Liver (tissue), 9 donors: Measurements from ENCODE around the gene ARHGEF19. TPM values are rescaled to one million over a fixed set of nuclear protein-coding genes. Genes with fewer than 3 reads are reported as not detected.

Experiments used
- DNase-seq: peaks from one replicate; pipeline ENCODE4 v3.0.0-alpha.2; 2017; ENCODE audit warnings: low spot score
- H3K27ac ChIP-seq, 2 donors: one replicate each; pipeline ENCODE4 v1.7.0; 2013; ENCODE audit warnings: inconsistent platforms in 2 of 2, low read length in 2 of 2, control low read depth in 1 of 2, low read depth in 1 of 2, mild to moderate bottlenecking in 1 of 2
- H3K27me3 ChIP-seq, 4 donors: one replicate each; pipeline versions ENCODE4 v1.6.1 to v1.7.0; 2013; ENCODE audit warnings: low read length in 3 of 4, inconsistent platforms in 1 of 4, mild to moderate bottlenecking in 1 of 4, moderate library complexity in 1 of 4; ENCODE audit not compliant: control insufficient read depth in 4 of 4, insufficient read depth in 4 of 4
- H3K36me3 ChIP-seq, 4 donors: one replicate each; pipeline versions ENCODE4 v1.6.1 to v1.7.0; 2013; ENCODE audit warnings: low read length in 3 of 4, mild to moderate bottlenecking in 3 of 4, low read depth in 1 of 4, moderate library complexity in 1 of 4; ENCODE audit not compliant: control insufficient read depth in 4 of 4, insufficient read depth in 3 of 4
- H3K4me1 ChIP-seq, 4 donors: one replicate each; pipeline versions ENCODE4 v1.6.1 to v1.7.0; 2013; ENCODE audit warnings: low read length in 3 of 4, mild to moderate bottlenecking in 3 of 4, moderate library complexity in 1 of 4; ENCODE audit not compliant: control insufficient read depth in 4 of 4, insufficient read depth in 4 of 4
- H3K4me3 ChIP-seq, 3 donors: one replicate each; pipeline versions ENCODE4 v1.6.1 to v1.7.0; 2013; ENCODE audit warnings: low read length in 3 of 3, control low read depth in 1 of 3, low read depth in 1 of 3, mild to moderate bottlenecking in 1 of 3
- H3K9ac ChIP-seq, 2 donors: one replicate each; pipeline ENCODE4 v1.7.0; 2013; ENCODE audit warnings: low read length in 2 of 2, mild to moderate bottlenecking in 2 of 2, moderate library complexity in 2 of 2, control low read depth in 1 of 2, low read depth in 1 of 2
- H3K9me3 ChIP-seq, 4 donors: one replicate each; pipeline versions ENCODE4 v1.6.1 to v1.7.0; 2013; ENCODE audit warnings: low read length in 3 of 4; ENCODE audit not compliant: control insufficient read depth in 4 of 4
- EGR1 ChIP-seq, 2 donors: IDR thresholded peaks; 2 replicates each; pipeline ENCODE4 v1.6.1; 2016 to 2018; ENCODE audit warnings: antibody characterized with exemption in 2 of 2, low read depth in 2 of 2
- FOXA1 ChIP-seq: IDR thresholded peaks from 2 replicates; pipeline ENCODE4 v1.6.1; 2016; ENCODE audit warnings: antibody characterized with exemption
- FOXA2 ChIP-seq: IDR thresholded peaks from 2 replicates; pipeline ENCODE4 v1.6.1; 2016; ENCODE audit warnings: antibody characterized with exemption
- GABPA ChIP-seq, 2 donors: IDR thresholded peaks in 1 of 2; conservative IDR thresholded peaks in 1 of 2; 2 replicates each; pipeline ENCODE4 v1.6.1; 2016; ENCODE audit warnings: antibody characterized with exemption in 2 of 2, mild to moderate bottlenecking in 1 of 2, moderate library complexity in 1 of 2
- HNF4A ChIP-seq, 2 donors: conservative IDR thresholded peaks; 2 replicates each; pipeline ENCODE4 v1.6.1; 2016; ENCODE audit warnings: antibody characterized with exemption in 2 of 2, mild to moderate bottlenecking in 2 of 2
- HNF4G ChIP-seq: IDR thresholded peaks from 2 replicates; pipeline ENCODE4 v1.6.1; 2016; ENCODE audit warnings: antibody characterized with exemption
- JUND ChIP-seq, 2 donors: IDR thresholded peaks; 2 replicates each; pipeline ENCODE4 v1.6.1; 2016; ENCODE audit warnings: antibody characterized with exemption in 2 of 2
- NR2F2 ChIP-seq: IDR thresholded peaks from 2 replicates; pipeline ENCODE4 v1.6.1; 2016; ENCODE audit warnings: antibody characterized with exemption
- RAD21 ChIP-seq, 2 donors: IDR thresholded peaks; 2 replicates each; pipeline ENCODE4 v1.6.1; 2016; ENCODE audit warnings: antibody characterized with exemption in 2 of 2, mild to moderate bottlenecking in 2 of 2
- RXRA ChIP-seq, 2 donors: IDR thresholded peaks; 2 replicates each; pipeline ENCODE4 v1.6.1; 2017 to 2018; ENCODE audit warnings: antibody characterized with exemption in 2 of 2, mild to moderate bottlenecking in 1 of 2
- SP1 ChIP-seq: IDR thresholded peaks from 2 replicates; pipeline ENCODE4 v1.6.1; 2018; ENCODE audit warnings: antibody characterized with exemption, mild to moderate bottlenecking
- TAF1 ChIP-seq: conservative IDR thresholded peaks from 2 replicates; pipeline ENCODE4 v1.6.1; 2016; ENCODE audit warnings: antibody characterized with exemption, mild to moderate bottlenecking
- YY1 ChIP-seq: IDR thresholded peaks from 2 replicates; pipeline ENCODE4 v1.6.1; 2016; ENCODE audit warnings: antibody characterized with exemption, mild to moderate bottlenecking
- WGBS: extraction: QIAGEN DNeasy Blood & Tissue Kit; methylation state at CpG from one replicate; pipeline ENCODE4 v1.1.7; 2013; 5-methylcytosine and 5-hydroxymethylcytosine counted together
- polyA plus RNA-seq, 2 donors: library from polyadenylated mRNA; stranded (reverse) in 1 of 2; unstranded in 1 of 2; fragments of 200-250 nt in 1 of 2; fragments of >200 nt in 1 of 2; fragmentation: Nextera tagmentation in 1 of 2; extraction: Ambion mirVana in 1 of 2; gene quantifications; one replicate each; pipeline versions ENCODE4 v1.2.1 to v1.2.3, GENCODE V29; 2013 to 2015
- total RNA-seq, 2 donors: library from RNA; depleted of rRNA; stranded (reverse); fragments of >200 nt; gene quantifications; one replicate each; pipeline ENCODE4 v1.2.3, GENCODE V29; 2014
- TF ChIP-seq, protein P1 (sequence below): IDR thresholded peaks from 2 replicates; pipeline ENCODE4 v1.6.1; 2016; ENCODE audit warnings: antibody characterized with exemption, mild to moderate bottlenecking
- TF ChIP-seq, protein P2 (sequence below): IDR thresholded peaks from 2 replicates; pipeline ENCODE4 v1.6.1; 2016; ENCODE audit warnings: antibody characterized with exemption
- TF ChIP-seq, protein P3 (sequence below): IDR thresholded peaks from 2 replicates; pipeline ENCODE4 v1.6.1; 2016; ENCODE audit warnings: antibody characterized with exemption
- TF ChIP-seq, protein P4 (sequence below): fragments of 150-350 bp; IDR thresholded peaks from 2 replicates; pipeline ENCODE4 v1.5.1; 2017; ENCODE audit warnings: improper control_type of control experiment, low read depth, low read length; ENCODE audit not compliant: missing input control
- TF ChIP-seq, protein P5 (sequence below): IDR thresholded peaks from 2 replicates; pipeline ENCODE4 v1.6.1; 2016; ENCODE audit warnings: antibody characterized with exemption
- donor health status: healthy.
- donor health status: healthy.
- donor health status: healthy.
- donor health status: healthy.
- donor health status: healthy.

ARHGEF19 gene
- total and polyA plus RNA-seq, 4 donors, result 0.79 to 3.2 (median 2.5) TPM

DNA sequence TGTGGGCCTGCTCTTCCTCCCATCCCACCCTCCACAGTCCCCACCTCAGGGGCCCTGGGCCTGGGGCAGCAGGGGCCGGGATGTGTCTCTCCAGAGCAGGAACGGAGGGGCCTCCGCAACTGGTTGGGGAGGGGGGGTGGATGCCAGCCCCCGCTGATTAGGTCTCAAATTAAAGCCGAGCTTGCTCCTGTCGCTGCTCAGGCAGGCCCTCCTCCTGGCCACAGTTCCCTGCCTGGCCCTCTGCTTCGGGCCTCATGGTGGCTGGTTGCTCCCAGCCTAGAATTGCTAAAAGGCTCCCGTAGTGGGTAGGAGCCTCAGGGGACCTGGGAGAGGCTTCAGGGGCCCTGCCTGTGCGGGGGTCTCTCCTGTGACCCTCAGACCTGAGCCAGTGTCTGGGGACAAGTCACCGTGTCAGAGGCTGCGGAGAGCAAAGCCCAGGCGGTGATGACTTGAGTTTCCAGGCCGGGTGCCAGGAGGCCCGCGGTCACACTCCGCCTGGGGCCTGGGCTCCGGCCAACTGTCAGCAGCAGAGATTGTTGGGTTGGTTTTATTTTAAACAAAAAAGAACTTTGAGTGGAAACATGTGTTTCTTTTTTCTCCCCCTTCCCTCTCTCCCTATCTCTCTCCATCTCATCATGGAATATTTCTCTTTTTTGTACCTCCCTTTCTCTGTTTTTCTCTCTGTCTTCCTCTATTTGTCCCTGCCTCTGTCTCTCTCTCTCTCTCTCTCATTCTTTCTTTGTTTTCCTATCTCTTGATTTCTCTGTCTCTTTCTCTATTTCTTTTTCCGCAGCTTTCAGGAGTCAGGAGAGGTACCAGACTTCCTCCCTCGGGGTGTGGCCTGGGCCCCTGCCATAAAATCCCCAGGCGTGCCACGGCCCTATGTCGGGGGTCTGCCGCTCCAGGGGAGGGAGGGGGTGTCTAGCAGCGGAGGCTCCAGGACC lies 36.6 kb downstream of the ARHGEF19 start:
- Histone ChIP-seq H3K9me3 (no peaks in the 10 kb centered on the region), H3K27ac (peak overlapping the region; percentile 86 to 95), H3K27me3 (no peaks in the 10 kb centered on the region), H3K4me3 (no peak overlapping the region), H3K4me1 (peaks cover 16 to 62% (median 44%) of the 10 kb centered on the region in 4 donors), H3K9ac (peak overlapping the region; percentile 43 to 72), H3K36me3 (no peaks in the 10 kb centered on the region)
- DNase-seq, result peak; percentile 74
- WGBS, result 17% methylated on average over 24 of the region's 24 CpGs
- TF ChIP-seq RAD21 (IDR thresholded peaks at IDR 0.05), result peak; percentile 25 to 27
- TF ChIP-seq HNF4A (conservative IDR thresholded peaks at IDR 0.05), result peak; percentile 52 to 73
- TF ChIP-seq, protein P1, sequence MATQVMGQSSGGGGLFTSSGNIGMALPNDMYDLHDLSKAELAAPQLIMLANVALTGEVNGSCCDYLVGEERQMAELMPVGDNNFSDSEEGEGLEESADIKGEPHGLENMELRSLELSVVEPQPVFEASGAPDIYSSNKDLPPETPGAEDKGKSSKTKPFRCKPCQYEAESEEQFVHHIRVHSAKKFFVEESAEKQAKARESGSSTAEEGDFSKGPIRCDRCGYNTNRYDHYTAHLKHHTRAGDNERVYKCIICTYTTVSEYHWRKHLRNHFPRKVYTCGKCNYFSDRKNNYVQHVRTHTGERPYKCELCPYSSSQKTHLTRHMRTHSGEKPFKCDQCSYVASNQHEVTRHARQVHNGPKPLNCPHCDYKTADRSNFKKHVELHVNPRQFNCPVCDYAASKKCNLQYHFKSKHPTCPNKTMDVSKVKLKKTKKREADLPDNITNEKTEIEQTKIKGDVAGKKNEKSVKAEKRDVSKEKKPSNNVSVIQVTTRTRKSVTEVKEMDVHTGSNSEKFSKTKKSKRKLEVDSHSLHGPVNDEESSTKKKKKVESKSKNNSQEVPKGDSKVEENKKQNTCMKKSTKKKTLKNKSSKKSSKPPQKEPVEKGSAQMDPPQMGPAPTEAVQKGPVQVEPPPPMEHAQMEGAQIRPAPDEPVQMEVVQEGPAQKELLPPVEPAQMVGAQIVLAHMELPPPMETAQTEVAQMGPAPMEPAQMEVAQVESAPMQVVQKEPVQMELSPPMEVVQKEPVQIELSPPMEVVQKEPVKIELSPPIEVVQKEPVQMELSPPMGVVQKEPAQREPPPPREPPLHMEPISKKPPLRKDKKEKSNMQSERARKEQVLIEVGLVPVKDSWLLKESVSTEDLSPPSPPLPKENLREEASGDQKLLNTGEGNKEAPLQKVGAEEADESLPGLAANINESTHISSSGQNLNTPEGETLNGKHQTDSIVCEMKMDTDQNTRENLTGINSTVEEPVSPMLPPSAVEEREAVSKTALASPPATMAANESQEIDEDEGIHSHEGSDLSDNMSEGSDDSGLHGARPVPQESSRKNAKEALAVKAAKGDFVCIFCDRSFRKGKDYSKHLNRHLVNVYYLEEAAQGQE, result peak; percentile 36
- TF ChIP-seq RXRA (IDR thresholded peaks at IDR 0.05), result peak; percentile 95 to 98
- TF ChIP-seq, protein P2, sequence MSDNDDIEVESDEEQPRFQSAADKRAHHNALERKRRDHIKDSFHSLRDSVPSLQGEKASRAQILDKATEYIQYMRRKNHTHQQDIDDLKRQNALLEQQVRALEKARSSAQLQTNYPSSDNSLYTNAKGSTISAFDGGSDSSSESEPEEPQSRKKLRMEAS, result no peak
- TF ChIP-seq FOXA1, result no peak
- TF ChIP-seq HNF4G, result no peak
- TF ChIP-seq TAF1, result no peak
- TF ChIP-seq JUND (IDR thresholded peaks at IDR 0.05), result peak in 1 of 2 donors; percentile 61
- peak; percentile 69 for TF ChIP-seq SP1
- TF ChIP-seq EGR1 (IDR thresholded peaks at IDR 0.05; ENCODE audit: low read depth in 2 of 2), result peak in 1 of 2 donors; percentile 54
- no peak for TF ChIP-seq FOXA2
- TF ChIP-seq, protein P3, sequence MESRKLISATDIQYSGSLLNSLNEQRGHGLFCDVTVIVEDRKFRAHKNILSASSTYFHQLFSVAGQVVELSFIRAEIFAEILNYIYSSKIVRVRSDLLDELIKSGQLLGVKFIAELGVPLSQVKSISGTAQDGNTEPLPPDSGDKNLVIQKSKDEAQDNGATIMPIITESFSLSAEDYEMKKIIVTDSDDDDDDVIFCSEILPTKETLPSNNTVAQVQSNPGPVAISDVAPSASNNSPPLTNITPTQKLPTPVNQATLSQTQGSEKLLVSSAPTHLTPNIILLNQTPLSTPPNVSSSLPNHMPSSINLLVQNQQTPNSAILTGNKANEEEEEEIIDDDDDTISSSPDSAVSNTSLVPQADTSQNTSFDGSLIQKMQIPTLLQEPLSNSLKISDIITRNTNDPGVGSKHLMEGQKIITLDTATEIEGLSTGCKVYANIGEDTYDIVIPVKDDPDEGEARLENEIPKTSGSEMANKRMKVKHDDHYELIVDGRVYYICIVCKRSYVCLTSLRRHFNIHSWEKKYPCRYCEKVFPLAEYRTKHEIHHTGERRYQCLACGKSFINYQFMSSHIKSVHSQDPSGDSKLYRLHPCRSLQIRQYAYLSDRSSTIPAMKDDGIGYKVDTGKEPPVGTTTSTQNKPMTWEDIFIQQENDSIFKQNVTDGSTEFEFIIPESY, result no peak
- peak; percentile 79 for TF ChIP-seq NR2F2
- TF ChIP-seq, protein P4, sequence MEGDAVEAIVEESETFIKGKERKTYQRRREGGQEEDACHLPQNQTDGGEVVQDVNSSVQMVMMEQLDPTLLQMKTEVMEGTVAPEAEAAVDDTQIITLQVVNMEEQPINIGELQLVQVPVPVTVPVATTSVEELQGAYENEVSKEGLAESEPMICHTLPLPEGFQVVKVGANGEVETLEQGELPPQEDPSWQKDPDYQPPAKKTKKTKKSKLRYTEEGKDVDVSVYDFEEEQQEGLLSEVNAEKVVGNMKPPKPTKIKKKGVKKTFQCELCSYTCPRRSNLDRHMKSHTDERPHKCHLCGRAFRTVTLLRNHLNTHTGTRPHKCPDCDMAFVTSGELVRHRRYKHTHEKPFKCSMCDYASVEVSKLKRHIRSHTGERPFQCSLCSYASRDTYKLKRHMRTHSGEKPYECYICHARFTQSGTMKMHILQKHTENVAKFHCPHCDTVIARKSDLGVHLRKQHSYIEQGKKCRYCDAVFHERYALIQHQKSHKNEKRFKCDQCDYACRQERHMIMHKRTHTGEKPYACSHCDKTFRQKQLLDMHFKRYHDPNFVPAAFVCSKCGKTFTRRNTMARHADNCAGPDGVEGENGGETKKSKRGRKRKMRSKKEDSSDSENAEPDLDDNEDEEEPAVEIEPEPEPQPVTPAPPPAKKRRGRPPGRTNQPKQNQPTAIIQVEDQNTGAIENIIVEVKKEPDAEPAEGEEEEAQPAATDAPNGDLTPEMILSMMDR, result no peak
- no peak for TF ChIP-seq YY1
- TF ChIP-seq, protein P5, sequence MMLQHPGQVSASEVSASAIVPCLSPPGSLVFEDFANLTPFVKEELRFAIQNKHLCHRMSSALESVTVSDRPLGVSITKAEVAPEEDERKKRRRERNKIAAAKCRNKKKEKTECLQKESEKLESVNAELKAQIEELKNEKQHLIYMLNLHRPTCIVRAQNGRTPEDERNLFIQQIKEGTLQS, result no peak
- peak in 1 of 2 donors; percentile 45 for TF ChIP-seq GABPA (IDR thresholded peaks at IDR 0.05 in 1 of 2, conservative IDR thresholded peaks at IDR 0.05 in 1 of 2)
